HG02763 (cell line): ENCODE measurements around the gene TNKS1BP1.
"Not testable (repeated sequence)": the region's sequence is repeated elsewhere in the genome, so short reads cannot be mapped to it uniquely, and the experiment has no call there.

Experiments used
- ATAC-seq: cut with Tn5 transposase; IDR thresholded peaks from one replicate; pipeline ENCODE4 v1.9.1; 2021; ENCODE audit warnings: mild to moderate bottlenecking, moderate library complexity; ENCODE audit not compliant: unreplicated experiment

The TNKS1BP1 gene

GRCh38 chr11:57353852-57354251, 29.1 kb upstream of the TNKS1BP1 start:
- no peak for ATAC-seq

GRCh38 chr11:57353446-57353845, 28.7 kb upstream of the TNKS1BP1 start:
- ATAC-seq, result no peak

- ATAC-seq, result no peak
Observed at GRCh38 chr11:57353036-57353435, 28.3 kb upstream of the TNKS1BP1 start.

- no peak for ATAC-seq
Observed at GRCh38 chr11:57349491-57350274, 24.9 kb upstream of the TNKS1BP1 start.

GRCh38 chr11:57348636-57349313, 24.0 kb upstream of the TNKS1BP1 start:
- no peak for ATAC-seq

- no peak for ATAC-seq
Observed at GRCh38 chr11:57348052-57348451, 23.3 kb upstream of the TNKS1BP1 start.

- ATAC-seq, result no peak
Observed at GRCh38 chr11:57347336-57347735, 22.6 kb upstream of the TNKS1BP1 start.

GRCh38 chr11:57345555-57346211, 20.9 kb upstream of the TNKS1BP1 start:
- peak; percentile 65 for ATAC-seq

- ATAC-seq, result no peak
Observed at GRCh38 chr11:57344826-57345225, 20.1 kb upstream of the TNKS1BP1 start.

GRCh38 chr11:57343825-57344224, 19.1 kb upstream of the TNKS1BP1 start:
- ATAC-seq, result no peak

- no peak for ATAC-seq
Observed at GRCh38 chr11:57342702-57343101, 17.9 kb upstream of the TNKS1BP1 start.

GRCh38 chr11:57341250-57341808, 16.6 kb upstream of the TNKS1BP1 start:
- no peak for ATAC-seq

GRCh38 chr11:57340039-57340615, 15.4 kb upstream of the TNKS1BP1 start:
- no peak for ATAC-seq

GRCh38 chr11:57339328-57339727, 14.6 kb upstream of the TNKS1BP1 start:
- no peak for ATAC-seq

- no peak for ATAC-seq
Observed at GRCh38 chr11:57338142-57338541, 13.4 kb upstream of the TNKS1BP1 start, which contains the start of gene P2RX3. P2RX3 (plus strand) TSS chr11:57338352; CDS start chr11:57338551, 199 bp downstream.

GRCh38 chr11:57336856-57337255, 12.1 kb upstream of the TNKS1BP1 start:
- ATAC-seq, result not testable (repeated sequence)

- ATAC-seq, result peak; percentile 2
Observed at GRCh38 chr11:57336111-57336666, 11.4 kb upstream of the TNKS1BP1 start.

GRCh38 chr11:57335343-57336110, 10.8 kb upstream of the TNKS1BP1 start, which contains the start of gene SSRP1:
SSRP1 (minus strand) TSS chr11:57335892; CDS start chr11:57335121, 771 bp downstream.
- ATAC-seq, result peak; percentile 100

- no peak for ATAC-seq
Observed at GRCh38 chr11:57335023-57335342, 10.2 kb upstream of the TNKS1BP1 start.
